Muscle of leg (tissue), 11 donors: ENCODE results near the gene ELFN1. TPM values are rescaled to one million over a fixed set of nuclear protein-coding genes. Genes with fewer than 3 reads are reported as not detected.

Experiments used
- DNase-seq: peaks from one replicate; pipeline ENCODE4 v3.0.0; 2013
- H3K27ac ChIP-seq: one replicate; pipeline ENCODE4 v1.5.1; 2013; ENCODE audit warnings: mild to moderate bottlenecking, low read length, control low read depth
- H3K27me3 ChIP-seq: one replicate; pipeline ENCODE4 v1.6.1; 2013; ENCODE audit warnings: low read length; ENCODE audit not compliant: control insufficient read depth, insufficient read depth
- H3K36me3 ChIP-seq: one replicate; pipeline ENCODE4 v1.6.1; 2013; ENCODE audit warnings: low read length; ENCODE audit not compliant: control insufficient read depth, insufficient read depth
- H3K4me1 ChIP-seq: one replicate; pipeline ENCODE4 v1.6.1; 2013; ENCODE audit warnings: low read length; ENCODE audit not compliant: control insufficient read depth, insufficient read depth
- H3K4me3 ChIP-seq: one replicate; pipeline ENCODE4 v1.5.1; 2013; ENCODE audit warnings: low read length, control low read depth
- H3K9me3 ChIP-seq: replicated peaks from 2 replicates; pipeline ENCODE4 v1.6.1; 2013; ENCODE audit warnings: low read depth, low read length; ENCODE audit not compliant: control insufficient read depth
- WGBS: methylation state at CpG from one replicate; pipeline ENCODE4 v1.1.5; 2013; ENCODE audit warnings: missing lambda C conversion rate; ENCODE audit not compliant: insufficient coverage; 5-methylcytosine and 5-hydroxymethylcytosine counted together
- polyA plus RNA-seq, 8 donors: library from polyadenylated mRNA; unstranded; fragments of 120-200 nt; gene quantifications; one replicate each; pipeline versions ENCODE4 v1.2.1 to v1.2.3, GENCODE V29; 2013; ENCODE audit warnings: inconsistent platforms in 1 of 8, low replicate concordance in 1 of 8; ENCODE audit not compliant: insufficient read length in 8 of 8, insufficient read depth in 1 of 8
- total RNA-seq: library from RNA; stranded (reverse); fragments of 120-200 nt; gene quantifications from one replicate; pipeline ENCODE4 v1.2.4, GENCODE V29; 2013

The ELFN1 gene
- total and polyA plus RNA-seq, 9 donors, result 2.8 to 10.7 (median 8.2) TPM

DNA sequence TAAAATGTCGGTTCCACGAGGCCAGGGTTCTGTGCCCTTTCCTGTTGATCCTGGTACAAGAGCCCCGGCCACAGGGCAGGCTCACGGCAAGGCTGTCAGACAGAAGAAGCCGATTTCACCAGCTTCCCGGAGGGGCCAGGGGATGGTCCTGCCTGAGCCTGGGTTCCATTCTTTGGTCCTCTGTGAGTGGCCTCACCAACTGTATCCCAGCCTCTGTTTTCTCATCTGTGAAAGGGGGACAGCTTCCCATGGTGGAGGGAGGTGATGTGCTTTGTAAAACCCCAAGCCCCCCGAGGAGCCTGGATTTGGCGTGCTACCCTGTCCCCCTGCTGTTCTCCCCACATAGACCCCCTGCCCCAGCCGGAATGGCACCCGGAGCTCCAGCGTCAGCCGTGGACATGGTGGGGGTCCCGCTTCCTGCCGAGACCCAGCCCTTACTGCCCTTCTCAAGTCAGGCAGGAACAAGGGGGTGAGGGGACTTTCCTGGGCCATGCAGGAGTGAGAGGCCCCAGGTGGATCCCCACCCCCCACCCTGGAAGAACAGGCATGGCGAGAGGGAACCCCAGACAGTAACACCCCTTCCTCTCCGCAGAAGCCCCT lies 28.3 kb upstream of the ELFN1 start:
- DNase-seq, result no peak
- H3K36me3 ChIP-seq, result no peaks in the 10 kb centered on the region
- H3K4me1 ChIP-seq, result peaks cover 15% of the 10 kb centered on the region
- H3K27me3 ChIP-seq, result peaks cover 16% of the 10 kb centered on the region
- 66% methylated on average over 6 of the region's 16 CpGs for WGBS
- H3K9me3 ChIP-seq, result peaks cover 7% of the 10 kb centered on the region
- no peak overlapping the region for H3K27ac ChIP-seq
- H3K4me3 ChIP-seq, result no peak overlapping the region

DNA sequence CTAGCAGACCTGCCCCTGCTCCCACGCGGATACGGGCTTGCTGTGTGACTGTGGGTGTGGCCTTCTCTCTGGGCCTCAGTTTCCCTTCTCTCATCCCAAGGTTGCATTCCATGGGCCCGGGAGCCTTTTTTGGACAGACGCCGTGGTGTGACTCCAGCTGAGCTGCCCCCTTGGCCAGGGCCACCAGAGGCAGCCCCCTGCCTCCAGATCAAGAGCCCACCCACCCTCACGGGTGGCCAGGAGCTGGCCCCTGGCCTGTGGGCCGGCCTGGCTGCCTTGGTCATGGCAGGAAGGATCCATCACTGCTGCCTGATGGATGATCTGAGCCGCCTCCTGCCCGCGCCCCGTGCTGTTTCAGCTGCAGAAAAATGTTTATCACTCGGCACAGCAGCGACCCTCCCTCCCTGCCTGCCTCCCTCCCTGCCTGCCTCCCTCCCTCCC lies 27.8 kb upstream of the ELFN1 start:
- WGBS, result 12% methylated on average over 5 of the region's 14 CpGs
- no peak overlapping the region for H3K4me3 ChIP-seq
- peaks cover 20% of the 10 kb centered on the region for H3K4me1 ChIP-seq
- no peaks in the 10 kb centered on the region for H3K36me3 ChIP-seq
- DNase-seq, result no peak
- no peak overlapping the region for H3K27ac ChIP-seq
- peaks cover 1% of the 10 kb centered on the region for H3K9me3 ChIP-seq
- H3K27me3 ChIP-seq, result peaks cover 16% of the 10 kb centered on the region

DNA sequence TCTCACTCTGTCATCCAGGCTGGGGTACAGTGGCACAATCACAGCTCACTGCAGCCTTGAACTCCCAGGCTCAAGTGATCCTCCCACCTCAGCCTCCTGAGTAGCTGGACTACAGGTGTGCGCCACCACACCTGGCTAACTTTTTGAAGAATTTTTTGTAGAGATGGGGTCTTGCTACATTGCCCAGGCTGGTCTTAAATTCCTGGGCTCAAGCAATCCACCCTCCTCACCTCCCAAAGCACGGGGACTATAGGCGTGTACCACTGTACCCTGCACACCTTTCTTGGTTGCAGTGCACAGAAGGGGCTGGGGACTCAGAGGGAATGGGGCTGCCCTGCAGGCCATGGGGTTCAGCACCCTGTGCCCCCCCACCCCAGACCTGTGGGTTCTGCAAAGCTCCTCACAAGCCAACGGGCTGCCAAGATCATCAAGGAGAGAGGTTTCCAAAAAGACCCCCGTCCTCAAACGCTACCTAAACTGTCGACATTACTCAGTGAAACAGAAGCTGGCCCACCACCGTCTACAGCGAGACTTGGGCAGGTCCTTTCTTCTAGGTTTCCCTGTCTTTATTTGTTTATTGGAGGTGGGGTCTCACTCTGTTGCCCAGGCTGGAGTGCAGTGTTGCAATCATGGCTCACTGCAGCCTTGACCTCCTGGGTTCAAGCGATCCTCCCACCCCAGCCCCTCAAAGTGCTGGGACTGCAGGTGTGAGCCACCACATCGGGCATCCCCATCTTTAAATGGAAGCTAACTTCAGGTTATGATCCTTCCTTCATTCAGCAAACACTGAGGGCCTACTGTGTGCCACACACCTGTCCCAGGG lies 26.6 kb upstream of the ELFN1 start:
- no peak for DNase-seq
- Histone ChIP-seq H3K9me3 (no peaks in the 10 kb centered on the region), H3K4me3 (no peak overlapping the region), H3K27ac (no peak overlapping the region), H3K4me1 (peaks cover 26% of the 10 kb centered on the region), H3K36me3 (no peaks in the 10 kb centered on the region), H3K27me3 (peaks cover 24% of the 10 kb centered on the region)
- WGBS, result 96% methylated on average over 2 of the region's 11 CpGs

DNA sequence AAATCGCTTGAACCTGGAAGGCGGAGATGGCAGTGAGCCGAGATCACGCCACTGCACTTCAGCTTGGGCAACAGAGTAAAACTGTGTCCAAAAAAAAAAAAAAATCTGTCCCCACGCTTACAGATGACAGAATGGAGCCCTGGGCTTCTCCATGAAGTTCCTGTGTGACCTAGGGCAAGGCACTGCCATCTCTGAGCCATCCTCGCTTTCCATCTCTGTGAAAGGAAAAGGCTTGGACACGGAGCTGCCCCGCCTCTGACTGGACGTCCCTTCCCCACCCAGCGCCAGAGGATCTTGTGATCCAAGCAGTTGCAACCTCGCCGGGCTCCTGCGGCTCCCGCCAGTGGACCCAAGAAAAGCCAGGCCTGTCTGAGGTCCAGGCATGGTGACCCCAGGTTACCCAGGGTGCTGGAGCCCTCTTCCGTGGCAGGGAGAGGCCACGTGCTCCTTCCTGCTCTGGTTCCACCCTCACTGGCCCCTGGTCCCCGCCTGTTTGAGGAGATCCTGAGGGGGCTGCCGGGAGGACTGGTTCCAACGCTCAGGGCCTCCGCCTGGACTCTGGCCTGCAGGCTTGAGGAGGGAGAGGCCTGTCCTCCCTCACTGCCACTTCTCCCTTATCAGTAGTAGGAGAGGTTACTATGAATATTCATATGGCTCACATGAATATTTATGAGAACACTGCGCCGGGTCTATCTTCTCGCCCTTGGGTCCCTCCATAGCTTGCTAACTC lies 25.6 kb upstream of the ELFN1 start:
- peaks cover 27% of the 10 kb centered on the region for H3K27me3 ChIP-seq
- H3K27ac ChIP-seq, result no peak overlapping the region
- H3K9me3 ChIP-seq, result no peaks in the 10 kb centered on the region
- no peaks in the 10 kb centered on the region for H3K36me3 ChIP-seq
- WGBS, result 90% methylated on average over 18 of the region's 23 CpGs
- H3K4me1 ChIP-seq, result peaks cover 29% of the 10 kb centered on the region
- H3K4me3 ChIP-seq, result no peak overlapping the region
- no peak for DNase-seq

DNA sequence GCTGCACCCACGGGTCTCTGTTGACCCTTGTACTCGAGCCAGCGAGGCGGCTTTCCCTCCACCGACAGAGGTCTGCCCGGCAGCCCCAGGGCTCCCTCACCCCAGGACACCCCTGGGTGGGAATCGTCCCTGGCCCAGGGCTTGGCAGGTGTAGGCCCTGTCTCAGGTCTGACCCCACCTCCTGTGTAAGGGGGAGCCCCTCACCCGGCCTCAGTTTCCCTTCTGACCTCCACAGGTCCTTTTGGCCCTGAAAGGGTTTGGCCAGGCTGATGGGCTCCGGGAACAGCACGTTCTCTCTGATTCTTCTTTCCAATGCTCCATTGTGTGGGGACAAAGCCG lies 25.0 kb upstream of the ELFN1 start:
- no peak for DNase-seq
- H3K27ac ChIP-seq, result no peak overlapping the region
- WGBS, result 76% methylated on average over 7 of the region's 11 CpGs
- no peaks in the 10 kb centered on the region for H3K9me3 ChIP-seq
- H3K4me1 ChIP-seq, result peaks cover 29% of the 10 kb centered on the region
- H3K36me3 ChIP-seq, result no peaks in the 10 kb centered on the region
- H3K27me3 ChIP-seq, result peaks cover 26% of the 10 kb centered on the region
- H3K4me3 ChIP-seq, result no peak overlapping the region

DNA sequence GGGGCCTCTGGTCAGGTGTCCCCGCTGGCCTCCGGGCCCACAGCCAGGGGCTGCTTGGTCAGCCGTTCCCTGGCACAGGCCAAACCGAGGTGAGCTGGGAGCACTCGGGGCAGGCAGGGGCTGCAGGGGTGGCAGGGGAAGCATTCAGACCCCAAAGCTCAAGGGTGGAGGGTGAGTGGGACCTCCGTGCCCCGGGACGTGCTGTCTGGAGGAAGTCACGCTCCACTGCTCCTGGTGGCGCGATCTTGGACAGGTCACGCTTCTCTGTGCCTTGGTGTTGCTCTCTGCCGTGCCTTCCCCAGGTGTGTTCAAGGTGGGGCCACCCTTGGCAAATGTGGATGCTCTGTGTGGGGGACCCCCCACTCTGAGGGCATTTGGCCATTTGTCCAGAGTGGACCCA lies 24.6 kb upstream of the ELFN1 start:
- H3K9me3 ChIP-seq, result no peaks in the 10 kb centered on the region
- no peaks in the 10 kb centered on the region for H3K36me3 ChIP-seq
- H3K4me1 ChIP-seq, result peaks cover 29% of the 10 kb centered on the region
- peaks cover 25% of the 10 kb centered on the region for H3K27me3 ChIP-seq
- H3K27ac ChIP-seq, result no peak overlapping the region
- WGBS, result 80% methylated on average over 6 of the region's 13 CpGs
- DNase-seq, result no peak
- no peak overlapping the region for H3K4me3 ChIP-seq

DNA sequence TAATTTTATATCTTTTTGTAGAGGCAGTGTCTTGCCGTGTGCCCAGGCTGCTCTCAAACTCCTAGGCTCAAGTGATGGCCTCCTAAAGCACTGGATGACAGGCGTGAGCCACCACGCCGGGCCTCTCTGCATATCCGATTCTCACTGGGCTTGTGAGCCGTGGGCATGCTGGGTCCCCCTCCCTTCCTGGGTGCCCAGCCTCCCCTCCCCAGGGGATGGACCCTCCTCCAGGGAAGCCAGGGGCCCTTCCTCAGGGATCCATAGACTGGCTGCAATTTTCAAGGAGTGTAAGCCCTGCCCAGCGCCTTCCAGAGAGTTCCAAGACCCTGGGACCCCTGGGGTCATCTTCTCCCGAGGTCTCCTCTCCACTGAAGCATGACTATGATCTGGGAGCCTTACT lies 23.7 kb upstream of the ELFN1 start:
- H3K4me1 ChIP-seq, result peaks cover 29% of the 10 kb centered on the region
- no peak for DNase-seq
- WGBS, result 80% methylated on average over 7 of the region's 8 CpGs
- H3K27me3 ChIP-seq, result peaks cover 23% of the 10 kb centered on the region
- no peaks in the 10 kb centered on the region for H3K9me3 ChIP-seq
- H3K4me3 ChIP-seq, result no peak overlapping the region
- no peaks in the 10 kb centered on the region for H3K36me3 ChIP-seq
- no peak overlapping the region for H3K27ac ChIP-seq

DNA sequence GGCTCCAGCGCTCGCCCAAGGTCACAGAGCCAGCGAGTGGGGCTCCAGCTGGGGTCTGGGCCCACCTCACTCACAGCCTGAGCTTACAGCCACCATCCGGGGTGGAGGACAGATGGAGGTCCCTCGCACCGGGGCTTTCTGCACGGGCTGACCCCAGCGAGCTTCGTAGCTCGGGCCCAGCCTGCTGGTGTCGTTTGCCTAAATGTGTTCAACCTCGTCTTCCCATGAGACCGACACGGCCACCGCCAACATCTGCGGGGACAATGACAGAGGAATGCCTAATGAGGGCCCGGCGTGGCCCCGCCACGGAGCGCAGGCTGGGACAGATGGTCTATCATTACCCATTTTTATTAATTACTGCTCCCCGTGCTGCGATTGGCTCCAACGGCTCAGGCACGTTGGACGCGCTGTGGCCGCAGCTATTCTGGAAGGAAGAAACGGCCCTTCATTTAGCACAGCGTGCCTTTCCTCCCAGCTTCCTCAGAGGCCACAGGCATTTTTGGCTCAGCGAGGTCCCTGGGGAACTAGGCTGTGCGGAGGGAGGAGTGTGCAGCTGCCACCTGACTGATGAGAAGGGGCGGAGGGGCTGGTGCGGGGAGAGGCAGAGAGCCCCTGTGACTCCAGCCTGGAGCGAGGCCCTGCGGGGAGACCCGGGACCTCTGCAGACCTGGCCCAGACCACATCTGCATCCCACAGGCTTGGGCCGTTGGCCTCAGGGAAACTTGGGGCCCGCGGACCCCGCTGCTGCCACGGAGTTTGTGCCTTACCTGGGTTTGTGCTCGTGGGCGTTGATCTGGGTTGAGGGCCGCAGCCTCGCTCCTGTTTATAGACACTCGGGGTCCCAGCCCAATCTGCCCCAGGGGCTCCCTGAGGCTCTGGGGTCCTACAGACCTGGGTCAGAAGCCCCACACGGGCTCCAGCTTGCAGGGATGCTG lies 22.9 kb upstream of the ELFN1 start:
- H3K4me1 ChIP-seq, result peaks cover 29% of the 10 kb centered on the region
- WGBS, result 33% methylated on average over 40 of the region's 48 CpGs
- H3K9me3 ChIP-seq, result no peaks in the 10 kb centered on the region
- peak overlapping the region; percentile 67 for H3K27ac ChIP-seq
- H3K27me3 ChIP-seq, result peaks cover 18% of the 10 kb centered on the region
- H3K4me3 ChIP-seq, result no peak overlapping the region
- H3K36me3 ChIP-seq, result no peaks in the 10 kb centered on the region
- peak; percentile 88 for DNase-seq

DNA sequence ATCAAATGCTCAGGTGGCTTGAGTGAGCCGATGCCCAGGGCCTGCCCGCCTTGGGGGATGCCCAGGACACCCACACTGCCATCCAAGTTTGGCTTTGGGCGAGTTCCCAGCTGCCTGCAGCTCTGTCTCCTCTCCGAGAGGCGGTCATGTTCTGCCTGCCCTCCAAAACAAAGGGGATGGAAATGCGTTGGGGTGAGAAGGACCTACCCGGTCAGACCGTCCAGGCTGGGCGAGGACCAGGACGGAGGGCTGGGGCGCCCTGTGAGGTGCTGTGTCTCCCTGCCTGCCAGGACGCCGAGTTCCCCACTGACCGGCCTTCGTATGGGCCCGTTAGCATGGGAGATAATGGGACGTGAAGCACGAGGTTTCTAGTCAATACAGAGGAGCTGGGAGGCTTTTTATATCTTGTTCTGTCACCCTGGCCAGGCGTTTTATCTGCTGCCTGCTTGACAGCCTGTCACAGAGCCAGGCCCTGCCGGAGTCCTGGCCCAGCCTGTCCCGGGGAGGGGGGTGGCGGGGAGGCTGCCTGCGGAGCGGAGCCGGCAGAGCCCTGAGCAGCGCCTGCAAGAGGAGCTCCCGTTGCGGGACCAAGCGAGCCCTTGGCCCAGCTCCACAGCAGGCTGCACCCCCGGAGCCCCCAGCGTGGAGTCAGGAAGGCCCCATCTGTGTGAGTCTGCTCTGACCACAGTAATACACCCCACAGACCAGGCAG lies 22.0 kb upstream of the ELFN1 start:
- H3K36me3 ChIP-seq, result no peaks in the 10 kb centered on the region
- peak; percentile 76 for DNase-seq
- H3K27ac ChIP-seq, result peak overlapping the region; percentile 67
- no peak overlapping the region for H3K4me3 ChIP-seq
- 32% methylated on average over 29 of the region's 31 CpGs for WGBS
- H3K9me3 ChIP-seq, result no peaks in the 10 kb centered on the region
- H3K4me1 ChIP-seq, result peaks cover 29% of the 10 kb centered on the region
- peaks cover 16% of the 10 kb centered on the region for H3K27me3 ChIP-seq
